ENCODE data around the gene SUPT3H.

Gene SUPT3H

GRCh38 chr6:44983467-44984365 is 394.0 kb downstream of the SUPT3H start:
- no peak for DNase-seq

- DNase-seq = no peak
Measured at GRCh38 chr6:44980841-44981240, 396.9 kb downstream of the SUPT3H start.

DNA sequence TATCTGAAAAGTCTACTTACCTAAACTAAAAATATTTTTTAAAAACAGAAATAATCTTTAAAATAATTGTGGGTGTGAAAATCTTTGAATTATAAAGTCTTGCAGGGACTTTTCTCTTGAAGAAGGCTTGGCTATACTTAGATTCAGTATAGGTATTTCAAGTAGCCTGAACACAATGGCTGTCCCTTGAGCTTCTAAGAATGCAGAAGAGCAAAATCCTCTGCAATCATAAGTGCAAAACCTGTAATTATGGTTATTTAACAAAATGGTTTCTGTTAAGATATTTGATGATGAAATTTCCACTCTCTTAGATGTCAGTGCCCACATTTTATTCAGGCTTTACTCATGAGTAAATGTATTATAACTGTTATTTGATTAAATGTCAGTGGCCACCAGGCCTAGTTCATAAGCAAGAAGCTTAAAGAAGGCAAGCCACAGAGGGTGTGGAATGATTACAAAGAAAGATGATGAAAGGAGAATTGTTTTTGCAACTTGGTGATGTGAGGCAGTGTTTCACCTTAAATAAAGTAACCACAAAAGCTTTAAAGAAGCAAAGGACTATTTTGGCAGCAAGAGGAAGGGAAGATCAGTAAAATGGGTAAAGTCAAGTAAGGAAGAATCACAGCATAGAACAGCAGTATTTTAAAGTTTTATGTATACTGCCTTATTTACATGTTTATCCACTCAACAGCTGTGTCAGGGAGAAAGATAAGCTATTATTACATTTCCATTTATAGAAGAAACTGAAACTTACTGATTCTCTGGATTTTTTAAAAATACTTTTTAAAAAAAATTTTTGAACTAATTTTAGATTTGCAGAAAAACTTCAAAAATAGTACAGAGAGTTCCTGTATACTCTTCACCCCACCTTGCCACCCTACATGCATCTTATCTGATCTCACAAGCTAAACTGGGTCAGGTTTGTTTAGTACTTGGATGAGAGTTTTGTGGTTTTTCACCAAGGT is 400.8 kb downstream of the SUPT3H start:
- DNase-seq = peak; percentile 58

GRCh38 chr6:44974511-44974910 is 403.2 kb downstream of the SUPT3H start:
- no peak for DNase-seq

DNA sequence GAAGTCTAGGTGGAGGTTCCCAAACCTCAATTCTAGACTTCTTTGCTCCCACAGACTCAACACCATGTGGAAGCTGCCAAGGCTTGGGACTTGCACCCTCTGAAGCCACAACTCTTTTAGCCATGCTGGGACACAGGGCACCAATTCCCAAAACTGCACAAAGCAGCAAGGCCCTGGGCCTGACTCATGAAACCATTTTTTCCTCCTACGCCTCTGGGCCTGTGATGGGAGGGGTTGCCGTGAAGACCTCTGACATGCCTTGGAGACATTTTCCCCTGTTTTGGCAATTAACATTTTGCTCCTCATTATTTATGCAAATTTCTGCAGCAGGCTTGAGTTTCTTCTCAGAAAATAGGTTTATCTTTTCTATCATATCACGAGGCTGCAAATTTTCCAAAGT is 405.0 kb downstream of the SUPT3H start:
- DNase-seq = no peak

GRCh38 chr6:44969446-44970185 is 408.1 kb downstream of the SUPT3H start:
- no peak for DNase-seq

DNA sequence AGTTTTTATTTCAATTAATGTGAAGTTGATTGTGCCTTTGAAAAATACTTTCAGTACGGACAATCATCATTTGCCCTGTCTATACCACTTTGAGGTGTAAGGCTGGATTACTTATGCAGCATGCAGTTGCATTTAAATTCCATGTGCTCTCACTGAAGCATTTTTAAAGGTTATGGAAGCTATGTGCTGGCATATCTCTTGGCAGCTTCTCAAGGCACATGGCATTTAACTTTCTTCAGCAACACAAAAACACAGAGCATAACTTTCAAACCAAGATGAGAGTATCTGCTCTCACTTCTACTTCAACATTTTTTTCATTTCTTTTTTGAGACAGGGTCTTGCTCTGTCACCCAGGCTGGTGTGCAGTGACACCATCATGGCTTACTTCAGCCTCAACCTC is 410.3 kb downstream of the SUPT3H start:
- no peak for DNase-seq

DNA sequence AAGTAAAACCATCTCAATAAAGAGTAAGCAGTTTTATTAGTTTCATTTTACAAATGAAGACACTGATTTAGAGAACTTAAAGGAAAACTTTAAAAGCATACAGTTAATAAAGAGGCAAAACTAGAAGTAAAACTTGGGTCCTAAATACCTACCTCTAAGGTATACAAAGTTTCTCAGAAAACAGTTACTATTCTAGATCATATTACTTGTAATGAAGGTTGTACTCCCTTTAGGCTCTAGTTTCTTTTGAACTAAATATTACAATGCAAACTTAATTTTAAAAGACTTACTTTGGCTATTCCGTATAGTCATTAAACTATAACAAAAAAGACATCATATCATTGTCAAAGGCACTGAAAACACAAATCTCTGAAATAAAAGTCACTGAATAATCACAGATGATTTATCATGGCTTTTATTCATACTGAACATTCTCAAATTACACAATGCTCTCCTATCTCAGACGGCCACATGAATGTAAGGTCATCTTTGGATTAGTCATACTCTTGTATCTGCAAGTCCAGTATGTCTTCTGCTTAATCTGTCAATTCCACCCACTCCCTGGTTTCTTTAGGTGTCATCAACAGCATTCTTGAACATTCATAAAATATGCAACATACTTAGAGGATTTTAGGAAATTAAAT is 411.2 kb downstream of the SUPT3H start:
- no peak for DNase-seq

- no peak for DNase-seq
Measured at GRCh38 chr6:44965708-44966107, 412.0 kb downstream of the SUPT3H start.

- DNase-seq = no peak
Measured at GRCh38 chr6:44960898-44961297, 416.8 kb downstream of the SUPT3H start.

- no peak for DNase-seq
Measured at GRCh38 chr6:44959651-44960050, 418.1 kb downstream of the SUPT3H start.

GRCh38 chr6:44957156-44957555 is 420.6 kb downstream of the SUPT3H start:
- DNase-seq = no peak

DNA sequence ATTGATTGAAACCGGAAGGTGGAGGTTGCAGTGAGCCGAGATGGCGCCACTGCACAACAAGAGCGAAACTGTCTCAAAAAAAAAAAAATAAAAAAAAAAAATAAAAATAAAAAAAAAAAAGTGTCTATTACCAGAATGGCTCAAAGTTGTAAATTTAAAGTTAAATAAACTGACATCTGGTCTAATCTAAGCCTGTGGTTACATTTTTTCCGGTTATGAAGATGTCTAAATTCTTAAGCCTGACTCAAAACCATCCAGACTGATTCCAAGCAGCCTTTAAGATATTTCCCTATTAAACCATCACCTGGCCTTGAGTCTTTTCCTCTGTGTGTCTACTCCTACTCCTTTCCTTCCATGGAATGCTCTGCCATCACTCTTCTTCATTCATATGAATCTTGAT is 421.3 kb downstream of the SUPT3H start:
- no peak for DNase-seq

DNA sequence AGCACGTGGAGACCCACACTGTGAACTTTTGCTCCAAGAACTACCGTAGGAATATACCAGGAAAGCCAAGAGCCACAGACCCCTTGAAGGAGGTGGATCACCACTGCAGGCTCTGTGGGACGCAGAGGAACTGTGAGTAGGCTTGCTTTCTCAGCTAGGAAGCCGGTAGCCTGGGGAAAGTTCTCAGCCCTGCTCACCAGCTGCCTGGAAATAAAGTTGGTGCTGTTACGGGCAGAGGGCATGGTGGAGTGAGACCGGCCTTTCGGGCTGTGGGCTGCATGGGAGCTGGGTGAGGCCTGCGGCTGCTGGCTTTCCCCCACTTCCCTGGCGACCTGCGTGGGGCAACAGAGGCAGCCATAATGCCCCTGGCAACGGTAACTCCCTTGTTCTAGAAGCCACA is 422.6 kb downstream of the SUPT3H start:
- no peak for DNase-seq

DNA sequence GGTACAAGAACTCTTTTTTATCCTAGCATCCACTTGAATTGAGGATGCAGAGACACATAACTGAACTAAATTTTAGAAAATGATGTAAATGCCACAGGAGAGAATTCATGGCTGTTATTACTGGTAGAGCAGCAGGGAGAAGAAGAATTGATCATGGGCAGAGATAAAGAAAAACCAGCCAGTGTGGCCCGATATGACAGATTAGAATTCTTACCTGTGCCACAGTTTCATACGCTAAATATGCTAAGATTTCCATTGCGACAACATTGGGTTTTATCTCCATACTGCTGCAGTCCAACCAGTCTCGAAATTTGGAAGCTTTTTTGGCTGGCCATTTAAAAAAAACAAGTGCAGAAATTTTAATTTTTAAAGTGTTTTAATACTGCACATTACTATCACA is 423.5 kb downstream of the SUPT3H start:
- no peak for DNase-seq

DNA sequence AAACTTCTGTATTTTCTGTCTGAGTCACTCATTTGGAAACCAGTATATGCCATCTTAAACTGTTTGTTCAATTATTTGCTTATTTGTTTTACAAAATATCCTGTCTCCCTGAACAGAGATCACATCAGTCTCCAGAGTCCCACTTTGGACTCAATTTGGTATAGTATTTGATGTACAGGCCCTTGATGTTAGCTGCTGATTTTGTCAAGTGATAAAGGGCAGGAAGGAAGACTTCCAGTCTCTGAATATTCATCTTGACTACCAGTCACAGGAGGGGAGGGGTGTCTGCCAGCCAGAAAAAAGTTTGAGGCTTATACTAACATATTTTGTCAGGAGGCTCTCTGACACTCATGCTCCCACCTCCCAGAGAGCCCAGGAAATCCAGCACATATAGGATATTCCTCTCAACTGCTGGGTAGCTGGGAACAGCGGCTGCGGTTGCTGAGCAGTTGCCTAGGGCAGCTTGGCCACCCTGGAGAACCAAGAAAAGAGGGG is 426.4 kb downstream of the SUPT3H start:
- no peak for DNase-seq

- DNase-seq = no peak
Measured at GRCh38 chr6:44949596-44950201, 428.0 kb downstream of the SUPT3H start.

DNA sequence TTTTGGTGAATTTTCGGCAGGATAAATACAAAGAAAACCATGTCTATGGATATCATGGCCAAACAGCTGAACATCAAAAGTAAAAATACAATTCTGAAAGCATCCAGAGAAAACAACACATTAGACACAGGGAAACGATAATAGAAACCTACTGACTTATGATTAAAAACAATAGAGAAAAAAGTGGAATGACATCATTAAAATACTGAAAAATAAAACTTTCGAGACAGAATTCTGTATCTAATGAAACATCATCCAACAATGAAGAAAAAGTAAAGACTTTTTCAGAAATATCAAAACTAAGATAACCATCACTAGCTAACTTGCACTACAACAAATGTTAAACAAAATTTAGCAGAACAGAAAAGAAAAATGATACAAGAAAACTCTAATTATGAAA is 434.2 kb downstream of the SUPT3H start:
- DNase-seq = no peak

DNA sequence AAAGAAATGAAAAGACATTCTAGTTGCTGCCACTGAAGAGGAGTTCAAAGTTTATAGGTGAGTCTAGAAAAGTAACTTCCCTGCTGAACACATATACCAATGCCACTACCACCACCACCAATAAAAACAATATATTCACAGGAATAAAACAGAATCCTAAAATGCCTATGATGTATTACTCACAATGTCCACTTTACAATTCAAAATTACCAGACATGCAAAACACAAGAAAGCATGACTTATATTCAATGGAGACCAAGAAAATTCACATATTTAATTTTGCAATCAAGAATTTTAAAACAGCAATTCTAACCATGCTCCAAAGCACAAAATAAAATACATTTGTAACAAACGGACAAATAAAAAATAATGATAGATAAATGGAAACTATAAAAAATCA is 434.9 kb downstream of the SUPT3H start:
- no peak for DNase-seq

DNA sequence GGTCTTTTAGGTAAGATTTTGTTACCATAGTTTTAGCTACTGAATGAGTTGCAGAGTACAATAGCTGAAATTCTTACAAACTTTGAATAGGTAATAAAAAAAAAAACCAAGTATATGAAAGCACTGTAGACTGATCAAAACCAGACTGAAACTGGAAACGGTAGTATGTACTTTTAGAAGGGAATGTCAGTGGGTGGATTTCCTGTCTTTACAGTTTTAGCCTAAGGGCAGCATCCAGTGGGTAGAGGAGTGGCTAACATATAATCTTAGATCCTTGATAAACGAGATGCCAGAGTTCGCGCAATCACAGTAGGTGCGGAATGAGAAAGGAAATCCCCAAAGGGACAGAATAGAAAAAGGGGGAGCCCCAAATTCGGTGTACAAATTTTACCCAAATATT is 435.5 kb downstream of the SUPT3H start:
- no peak for DNase-seq

- DNase-seq = no peak
Measured at GRCh38 chr6:44940367-44940766, 437.4 kb downstream of the SUPT3H start.

All from CD4-positive, alpha-beta T cell treated with Interleukin-12 subunit alpha and Interleukin-12 subunit beta, for 1 hour (primary cell).